NCI-H187 treated with DMSO at 0.1 percent for 48 hours (cell line): Measurements from ENCODE around the gene PALLD.

Experiments used
- DNase-seq: peaks from one replicate; lab custom pipeline; 2025; lab: John Stamatoyannopoulos, UW

Gene PALLD

GRCh38 chr4:168972596-168972995 lies 475.7 kb downstream of the PALLD start:
- DNase-seq = no peak
